22Rv1 (cell line): ENCODE results near the gene RBM4B.

Experiments used
- ZFX ChIP-seq: fragments of 450-650 bp; IDR thresholded peaks from 2 replicates; pipeline ENCODE4 v1.6.1; 2017; ENCODE audit warnings: antibody characterized with exemption, borderline replicate concordance
- TF ChIP-seq, protein P1 (sequence below): fragments of 450-650 bp; IDR thresholded peaks from 2 replicates; pipeline ENCODE4 v1.5.1; 2017; ENCODE audit warnings: mild to moderate bottlenecking

DNA sequence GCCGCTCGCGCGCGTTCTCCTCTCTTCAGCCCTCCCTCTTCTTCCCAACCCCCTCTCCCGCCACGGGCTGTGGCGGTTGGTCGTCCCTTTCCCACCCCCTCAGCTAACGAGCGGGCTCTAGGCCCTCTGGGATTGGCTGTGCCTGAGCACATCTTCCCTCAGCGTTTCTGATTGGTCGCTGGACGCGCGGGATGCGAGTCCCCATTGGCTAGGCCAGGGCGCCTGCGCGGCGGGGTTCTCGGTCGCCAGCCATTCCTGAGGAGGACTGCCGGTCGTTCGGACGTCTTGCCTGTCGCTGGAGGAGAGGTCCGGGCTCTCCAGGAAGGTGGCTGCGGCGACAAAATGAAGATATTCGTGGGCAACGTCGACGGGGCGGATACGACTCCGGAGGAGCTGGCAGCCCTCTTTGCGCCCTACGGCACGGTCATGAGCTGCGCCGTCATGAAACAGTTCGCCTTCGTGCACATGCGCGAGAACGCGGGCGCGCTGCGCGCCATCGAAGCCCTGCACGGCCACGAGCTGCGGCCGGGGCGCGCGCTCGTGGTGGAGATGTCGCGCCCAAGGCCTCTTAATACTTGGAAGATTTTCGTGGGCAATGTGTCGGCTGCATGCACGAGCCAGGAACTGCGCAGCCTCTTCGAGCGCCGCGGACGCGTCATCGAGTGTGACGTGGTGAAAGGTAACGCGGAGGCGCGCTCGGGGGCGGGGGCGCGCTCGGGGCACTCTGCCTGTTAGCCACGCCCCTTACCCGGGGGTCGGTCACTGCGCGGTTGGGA is 61.1 kb downstream of the RBM4B start, which contains the start of gene RBM14:
- TF ChIP-seq, protein P1, sequence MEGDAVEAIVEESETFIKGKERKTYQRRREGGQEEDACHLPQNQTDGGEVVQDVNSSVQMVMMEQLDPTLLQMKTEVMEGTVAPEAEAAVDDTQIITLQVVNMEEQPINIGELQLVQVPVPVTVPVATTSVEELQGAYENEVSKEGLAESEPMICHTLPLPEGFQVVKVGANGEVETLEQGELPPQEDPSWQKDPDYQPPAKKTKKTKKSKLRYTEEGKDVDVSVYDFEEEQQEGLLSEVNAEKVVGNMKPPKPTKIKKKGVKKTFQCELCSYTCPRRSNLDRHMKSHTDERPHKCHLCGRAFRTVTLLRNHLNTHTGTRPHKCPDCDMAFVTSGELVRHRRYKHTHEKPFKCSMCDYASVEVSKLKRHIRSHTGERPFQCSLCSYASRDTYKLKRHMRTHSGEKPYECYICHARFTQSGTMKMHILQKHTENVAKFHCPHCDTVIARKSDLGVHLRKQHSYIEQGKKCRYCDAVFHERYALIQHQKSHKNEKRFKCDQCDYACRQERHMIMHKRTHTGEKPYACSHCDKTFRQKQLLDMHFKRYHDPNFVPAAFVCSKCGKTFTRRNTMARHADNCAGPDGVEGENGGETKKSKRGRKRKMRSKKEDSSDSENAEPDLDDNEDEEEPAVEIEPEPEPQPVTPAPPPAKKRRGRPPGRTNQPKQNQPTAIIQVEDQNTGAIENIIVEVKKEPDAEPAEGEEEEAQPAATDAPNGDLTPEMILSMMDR: no peak
- TF ChIP-seq ZFX: no peak
